ENCODE measurements around the gene COL7A1.

Gene COL7A1

DNA sequence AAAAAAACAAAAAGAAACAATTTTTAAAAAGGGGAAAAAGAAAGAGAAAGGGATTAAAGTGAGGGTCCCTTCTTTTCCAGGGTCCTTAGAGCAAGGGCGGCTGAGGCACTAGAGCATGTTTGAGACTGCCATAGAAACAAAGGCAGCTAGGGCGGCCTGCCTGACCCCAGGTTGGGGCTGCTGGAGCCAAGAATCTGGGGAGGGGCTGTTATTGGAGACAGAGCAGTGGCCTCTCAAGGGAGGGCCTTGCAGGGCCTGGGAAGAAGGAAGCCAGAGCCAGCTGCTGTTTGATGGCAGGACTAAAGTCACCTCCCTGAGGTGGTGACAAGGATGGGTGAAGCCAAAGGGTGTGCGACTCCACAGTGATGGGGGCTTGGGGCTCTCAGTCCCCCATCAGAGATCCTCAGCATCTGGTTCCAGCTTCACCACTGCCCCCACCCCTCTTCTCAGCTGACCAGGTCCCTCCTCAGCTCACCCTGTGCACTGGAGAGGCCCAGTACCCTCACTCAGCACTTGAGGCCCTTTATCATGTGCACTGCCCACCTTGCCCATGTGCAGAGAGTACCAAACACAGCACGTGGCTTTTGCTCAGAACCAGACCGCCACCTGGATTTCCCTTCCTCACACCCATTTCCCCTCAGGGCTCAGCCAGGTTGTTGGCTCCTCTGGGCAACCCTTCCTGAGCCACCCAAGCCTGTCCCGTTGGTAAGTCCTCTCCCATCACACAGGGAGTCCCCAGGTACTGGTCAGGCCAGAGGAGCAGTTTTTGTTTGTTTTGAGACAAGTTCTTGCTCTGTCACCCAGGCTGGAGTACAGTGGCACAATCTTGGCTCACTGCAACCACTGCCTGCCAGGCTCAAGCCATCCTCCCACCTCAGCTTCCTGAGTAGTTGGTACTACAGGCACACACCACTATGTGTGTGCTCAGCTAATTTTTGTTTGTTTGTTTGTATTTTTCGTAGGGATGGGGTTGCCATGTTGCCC lies 24.7 kb upstream of the COL7A1 start:
- DNase-seq, result no peak

GRCh38 chr3:48617559-48617958 lies 22.4 kb upstream of the COL7A1 start:
- no peak for DNase-seq

- DNase-seq, result no peak
These were observed 18.9 kb upstream of the COL7A1 start for GRCh38 chr3:48614044-48614443.

DNA sequence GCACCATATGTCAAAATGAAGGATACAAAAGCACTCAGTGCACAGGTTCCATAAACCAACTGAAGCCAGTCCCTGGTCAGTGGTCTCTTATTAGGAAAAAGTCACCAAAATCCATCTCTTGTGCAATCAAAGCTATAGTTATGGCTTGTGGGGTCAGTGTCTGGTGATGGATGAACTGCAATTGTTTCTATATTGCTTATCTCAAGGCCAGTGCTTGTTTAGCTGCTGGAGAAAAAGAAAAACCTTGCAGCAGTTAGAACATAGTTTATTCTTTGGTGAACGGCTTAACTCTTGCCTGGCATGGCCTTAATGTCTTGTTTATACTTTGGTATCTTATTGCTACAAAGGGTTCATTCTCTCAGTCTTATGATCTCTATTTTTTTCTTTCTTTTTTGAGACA lies 17.2 kb upstream of the COL7A1 start:
- no peak for DNase-seq

- peak; percentile 30 to 93 (median 85) for DNase-seq
These were observed 14.2 kb upstream of the COL7A1 start, which contains the start of gene UQCRC1 for GRCh38 chr3:48609088-48610005. Gene UQCRC1, minus strand, starts transcription at chr3:48609646. Its CDS starts 26 bp downstream, at chr3:48609620.

DNA sequence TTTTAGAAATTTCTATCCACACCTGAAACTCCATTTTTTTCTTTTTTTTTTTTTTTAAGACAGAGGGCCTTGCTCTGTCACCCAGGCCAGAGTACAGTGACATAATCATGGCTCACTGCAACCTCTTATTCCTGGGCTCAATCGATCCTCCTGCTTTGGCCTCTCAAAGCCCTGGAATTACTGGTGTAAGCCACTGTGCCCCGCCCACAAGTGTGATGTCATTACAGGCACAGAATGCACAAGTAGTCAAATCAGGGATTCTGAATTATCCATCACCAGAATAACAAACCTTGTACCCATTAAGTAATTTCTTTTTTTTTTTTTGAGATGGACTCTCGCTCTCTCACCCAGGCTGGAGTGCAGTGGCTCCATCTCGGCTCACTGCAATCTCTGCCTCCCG lies 12.4 kb upstream of the COL7A1 start:
- no peak for DNase-seq

DNA sequence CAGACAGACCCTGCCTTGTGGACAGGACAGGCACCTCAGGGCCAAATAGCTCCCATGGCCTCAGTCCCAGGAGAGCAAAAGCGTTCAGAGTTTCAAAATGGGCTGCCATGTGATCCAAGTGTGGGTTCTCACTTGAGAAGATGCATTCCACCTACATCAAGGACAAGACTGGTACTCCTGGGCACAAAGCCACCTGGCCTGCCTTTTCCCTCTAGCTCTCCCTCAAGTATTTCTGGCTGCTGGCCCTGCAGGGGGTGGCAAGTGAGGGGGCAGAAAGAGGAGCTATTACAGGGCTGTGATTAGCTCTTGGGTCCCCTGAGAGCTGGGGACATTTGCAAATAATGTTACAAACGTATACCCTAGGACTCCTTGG lies 6.5 kb upstream of the COL7A1 start:
- DNase-seq, result peak in 31 of 58 donors; percentile 4 to 83 (median 31)

- DNase-seq, result no peak
These were observed 5.8 kb upstream of the COL7A1 start for GRCh38 chr3:48600711-48601621.

DNA sequence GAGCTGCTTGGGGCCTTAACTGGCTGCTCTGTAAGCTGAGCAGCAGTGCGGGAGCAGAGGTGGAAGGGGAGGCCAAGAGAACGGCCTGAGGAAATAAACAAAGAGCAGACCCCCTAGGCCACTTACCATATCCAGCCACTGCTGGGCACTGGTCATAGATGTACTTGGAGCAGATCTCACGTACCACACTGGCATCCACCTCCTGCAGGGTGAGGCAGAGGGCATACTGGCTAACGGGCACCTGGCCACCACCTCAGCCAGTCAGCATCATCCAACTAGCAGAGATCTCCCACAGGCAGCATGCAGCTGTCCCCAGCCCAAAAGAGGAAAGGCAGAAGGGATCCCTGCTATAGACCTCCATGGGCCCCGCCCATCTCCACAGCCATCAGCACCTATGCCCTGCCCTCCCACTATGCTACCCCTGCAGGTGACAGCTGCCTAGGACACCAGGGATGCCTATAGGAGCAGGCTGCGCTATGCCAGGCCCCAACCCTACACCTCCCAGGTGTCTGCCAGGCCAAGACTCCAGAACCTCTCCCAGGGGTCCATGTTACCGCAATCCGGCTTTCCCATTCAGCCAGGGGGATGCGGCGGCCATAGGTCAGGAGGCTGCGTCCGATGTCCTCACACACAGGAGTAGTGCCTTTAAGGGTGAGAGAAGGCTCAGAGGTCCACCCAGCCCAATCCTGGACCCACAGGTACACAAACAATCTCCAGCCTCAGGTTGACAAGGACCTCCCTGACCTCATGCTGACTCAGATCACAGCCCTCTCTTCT lies 4.6 kb upstream of the COL7A1 start:
- no peak for DNase-seq

DNA sequence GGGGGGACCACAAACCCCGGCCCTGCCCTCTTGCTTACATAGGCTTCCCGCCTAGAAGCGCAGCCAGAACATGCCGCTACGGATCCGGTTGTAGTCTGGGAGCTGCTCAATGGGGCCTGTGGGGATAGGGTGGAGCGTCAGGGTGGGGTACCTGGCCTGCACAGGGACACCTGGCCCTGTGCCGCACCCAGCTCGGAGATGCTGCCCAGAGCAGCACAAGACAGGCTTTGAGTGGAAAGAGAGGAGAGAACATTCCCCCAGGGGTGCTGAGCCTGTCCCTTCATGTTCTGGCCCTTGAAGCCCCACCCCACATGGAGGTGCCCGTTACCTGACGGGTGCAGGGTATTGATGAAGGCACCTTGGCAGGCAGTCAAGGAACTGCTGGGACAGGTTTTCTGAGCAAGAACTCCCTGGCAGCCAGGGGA lies 4.0 kb upstream of the COL7A1 start:
- DNase-seq, result no peak

DNA sequence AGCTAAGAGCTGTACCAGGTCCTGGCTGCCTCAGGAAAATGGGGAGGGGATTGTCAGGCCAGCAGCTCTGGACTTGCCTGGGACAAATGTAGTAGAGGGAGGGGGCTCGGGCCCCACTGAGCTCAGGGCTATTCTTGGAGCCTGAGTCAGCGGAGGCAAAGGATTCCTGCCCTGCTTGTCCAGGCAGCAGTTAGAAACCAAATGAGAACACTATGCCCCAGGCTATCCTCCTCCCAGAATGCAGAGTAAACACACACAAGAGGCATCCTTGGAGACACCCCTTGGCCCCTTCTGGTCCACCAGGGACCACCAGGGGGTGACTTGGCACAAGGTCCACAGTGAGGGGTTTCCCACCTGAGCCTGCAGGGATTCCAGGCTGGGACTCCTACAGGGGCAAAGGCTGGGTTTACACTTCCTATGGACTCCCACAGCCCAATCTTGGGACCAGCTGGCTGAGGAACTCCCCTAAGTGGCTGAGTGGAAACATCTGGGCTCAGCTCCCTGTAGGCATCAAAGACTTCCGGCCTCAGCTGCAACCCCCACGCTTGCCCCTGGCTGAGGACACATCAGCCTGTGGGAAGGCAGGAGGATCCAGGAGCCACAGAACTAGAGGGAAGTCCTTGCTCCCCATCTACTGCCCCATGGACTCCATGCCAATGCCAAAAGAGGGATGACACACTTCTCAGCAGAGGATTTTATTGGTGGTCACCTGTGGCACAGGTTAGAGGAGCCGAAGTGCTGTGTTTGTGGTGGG lies 3.4 kb upstream of the COL7A1 start:
- DNase-seq, result no peak

GRCh38 chr3:48597408-48597800 lies 2.3 kb upstream of the COL7A1 start:
- DNase-seq, result no peak

DNA sequence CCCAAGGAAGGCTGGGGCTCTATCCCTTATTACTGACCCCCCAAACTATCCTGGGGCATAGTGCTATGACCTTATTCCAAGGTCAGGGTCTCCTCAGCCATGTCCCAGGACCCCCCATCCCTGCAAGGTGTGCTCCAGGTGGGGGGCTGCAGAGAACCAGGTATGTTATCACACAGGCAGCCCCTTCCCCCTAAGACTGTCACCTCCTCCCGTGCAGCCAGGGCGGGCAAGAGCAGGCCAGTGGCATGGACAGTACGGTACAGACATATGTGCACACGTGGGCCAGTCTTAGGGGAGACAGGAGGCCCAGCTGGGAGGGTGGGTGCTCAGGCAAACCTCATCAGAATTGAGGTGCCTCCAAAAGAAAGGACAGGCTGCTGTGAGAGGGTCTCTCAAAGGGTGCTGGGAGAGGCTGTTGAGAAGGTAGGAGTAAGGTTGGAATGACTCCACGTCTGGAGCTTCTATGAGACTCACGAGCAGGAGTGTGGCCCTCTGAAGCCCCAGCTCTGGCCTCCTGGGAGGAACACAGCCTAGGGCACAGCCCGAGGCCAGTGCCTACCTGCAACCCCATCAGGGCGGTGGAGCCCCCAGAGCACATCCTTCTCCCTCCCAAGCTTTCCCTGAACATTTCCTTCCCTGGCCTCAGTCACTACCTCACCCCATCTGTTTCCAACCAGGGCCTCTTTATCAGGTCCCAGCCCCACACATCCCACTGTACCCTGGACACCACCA lies 1.7 kb upstream of the COL7A1 start:
- DNase-seq, result no peak

GRCh38 chr3:48596157-48596556 lies 1.0 kb upstream of the COL7A1 start:
- no peak for DNase-seq

DNA sequence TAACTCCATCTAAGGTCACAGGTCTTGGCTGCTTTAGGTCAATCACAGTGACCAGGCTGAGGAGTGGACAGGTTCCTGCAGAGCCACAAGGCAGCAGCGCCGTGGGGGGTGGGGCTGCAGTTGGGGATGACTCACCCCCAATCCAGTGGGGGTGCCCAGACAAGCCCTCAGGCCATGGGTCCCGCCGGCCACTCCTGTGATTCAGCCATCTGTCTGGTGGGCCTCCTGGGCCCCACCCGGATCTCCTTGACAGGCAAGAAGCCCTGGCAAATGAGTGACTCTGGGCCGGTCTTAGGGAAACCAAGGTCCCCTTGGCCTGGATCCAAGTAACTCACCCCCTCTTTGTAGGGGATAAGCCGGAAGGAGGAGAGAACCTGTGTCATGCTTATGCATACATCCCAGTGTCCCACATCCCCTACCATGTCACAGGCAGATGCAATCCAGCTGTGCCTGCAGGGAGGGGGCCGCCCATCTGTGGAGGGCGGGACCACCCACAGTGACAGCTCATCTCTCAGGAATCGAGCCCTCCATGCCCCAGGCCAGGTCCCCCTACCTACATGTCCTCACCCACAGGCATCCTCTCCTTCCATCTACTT lies 495 bp upstream of the COL7A1 start:
- peak in 5 of 58 donors; percentile 5 to 86 (median 25) for DNase-seq

DNA sequence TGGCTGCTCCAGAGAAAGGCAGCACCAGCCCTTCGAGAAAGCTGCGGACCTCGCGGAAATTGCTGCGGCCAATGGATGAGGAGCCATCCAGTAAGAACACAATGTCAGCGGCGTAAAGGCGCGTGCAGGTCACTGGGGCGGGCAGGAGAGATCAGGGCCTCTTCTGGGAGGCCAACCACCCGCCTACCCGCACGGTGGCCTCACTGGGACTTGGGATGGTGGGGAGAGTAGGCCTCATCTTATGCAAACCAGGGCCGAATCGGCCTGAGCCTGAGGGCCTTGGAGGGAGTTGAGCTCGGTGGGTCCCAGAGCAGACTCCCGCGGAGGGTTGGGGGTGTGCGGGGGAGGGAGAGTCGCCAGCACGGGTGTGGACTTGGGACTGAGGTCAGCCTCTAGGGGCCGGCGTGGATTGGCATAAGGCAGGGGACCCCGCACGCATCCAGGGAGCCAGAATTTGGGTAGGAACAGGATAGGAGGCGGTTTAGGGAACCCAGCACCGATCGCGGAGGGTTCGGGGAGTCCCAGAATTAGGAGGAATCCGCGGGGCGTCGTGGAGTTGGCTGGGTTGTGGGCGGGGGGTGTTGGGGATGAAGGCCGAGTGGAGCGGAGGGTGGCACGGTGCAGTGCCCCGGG lies 596 bp downstream of the COL7A1 start:
- DNase-seq, result no peak

DNA sequence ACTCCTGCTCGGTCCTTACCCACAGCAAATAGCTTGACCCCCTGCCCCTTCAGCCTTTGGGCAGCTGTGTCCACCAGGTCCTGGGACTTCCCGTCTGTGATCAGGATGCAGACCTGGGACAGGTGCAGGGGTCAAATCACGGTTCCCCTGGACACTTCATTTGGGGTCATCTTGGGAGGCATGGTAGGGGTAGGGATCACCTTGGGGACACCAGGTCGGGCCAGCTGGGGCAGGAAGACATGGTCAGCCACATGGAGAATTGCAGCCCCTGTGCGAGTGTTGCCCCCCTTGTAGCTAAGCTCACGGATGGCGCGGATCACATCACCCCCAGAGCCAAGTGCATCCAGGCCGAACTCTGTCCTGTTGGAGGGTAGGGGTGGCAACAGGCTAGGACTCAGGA lies 1.8 kb downstream of the COL7A1 start:
- no peak for DNase-seq
